Breast epithelium (tissue), 3 donors: ENCODE data around the gene IMMP2L.

Experiments used
- POLR2A ChIP-seq: fragments of 450-650 bp; IDR thresholded peaks from one replicate; pipeline ENCODE4 v1.6.1; 2016; ENCODE audit warnings: antibody characterized with exemption, mild to moderate bottlenecking, moderate library complexity
- POLR2AphosphoS5 ChIP-seq, 3 donors: sonication (generic); formaldehyde crosslinking; IDR thresholded peaks; one replicate each; pipeline ENCODE4 v1.6.1; 2017; ENCODE audit warnings: antibody characterized with exemption in 3 of 3
- TF ChIP-seq, protein P1 (sequence below), 3 donors: fragments of 450-650 bp; IDR thresholded peaks; one replicate each; pipeline ENCODE4 v1.5.1; 2016 to 2017; ENCODE audit warnings: antibody characterized with exemption in 3 of 3, mild to moderate bottlenecking in 3 of 3, moderate library complexity in 3 of 3

DNA sequence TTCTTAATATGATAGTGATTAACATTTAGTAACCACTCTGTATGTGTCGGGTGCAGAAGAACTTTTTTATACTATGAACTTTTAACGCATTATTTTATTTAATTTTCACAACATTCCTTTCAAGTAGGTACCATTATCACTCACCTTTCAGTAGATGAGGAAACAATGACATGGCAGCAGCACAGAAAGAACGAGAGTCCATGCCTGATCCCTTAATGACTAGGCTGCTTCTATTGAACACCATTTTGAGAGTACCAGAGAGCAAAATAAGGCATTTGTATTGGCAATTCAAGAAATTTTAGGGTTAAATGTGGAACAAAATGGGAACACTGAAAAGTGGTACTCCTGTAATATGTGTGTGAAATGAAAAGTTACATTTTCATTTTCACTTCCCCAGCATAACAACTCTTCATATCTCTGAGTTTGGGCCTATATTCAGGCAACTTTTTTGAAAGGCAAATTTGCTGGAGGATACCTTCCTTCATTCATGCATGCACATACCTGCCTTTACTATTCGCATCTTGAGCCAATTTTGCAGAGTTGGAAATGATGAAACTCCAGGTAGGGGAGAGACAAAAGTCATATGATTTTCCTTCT lies 458.5 kb downstream of the IMMP2L start:
- no peak for TF ChIP-seq POLR2A
- no peak for TF ChIP-seq POLR2AphosphoS5 (IDR thresholded peaks at IDR 0.05)
- TF ChIP-seq, protein P1, sequence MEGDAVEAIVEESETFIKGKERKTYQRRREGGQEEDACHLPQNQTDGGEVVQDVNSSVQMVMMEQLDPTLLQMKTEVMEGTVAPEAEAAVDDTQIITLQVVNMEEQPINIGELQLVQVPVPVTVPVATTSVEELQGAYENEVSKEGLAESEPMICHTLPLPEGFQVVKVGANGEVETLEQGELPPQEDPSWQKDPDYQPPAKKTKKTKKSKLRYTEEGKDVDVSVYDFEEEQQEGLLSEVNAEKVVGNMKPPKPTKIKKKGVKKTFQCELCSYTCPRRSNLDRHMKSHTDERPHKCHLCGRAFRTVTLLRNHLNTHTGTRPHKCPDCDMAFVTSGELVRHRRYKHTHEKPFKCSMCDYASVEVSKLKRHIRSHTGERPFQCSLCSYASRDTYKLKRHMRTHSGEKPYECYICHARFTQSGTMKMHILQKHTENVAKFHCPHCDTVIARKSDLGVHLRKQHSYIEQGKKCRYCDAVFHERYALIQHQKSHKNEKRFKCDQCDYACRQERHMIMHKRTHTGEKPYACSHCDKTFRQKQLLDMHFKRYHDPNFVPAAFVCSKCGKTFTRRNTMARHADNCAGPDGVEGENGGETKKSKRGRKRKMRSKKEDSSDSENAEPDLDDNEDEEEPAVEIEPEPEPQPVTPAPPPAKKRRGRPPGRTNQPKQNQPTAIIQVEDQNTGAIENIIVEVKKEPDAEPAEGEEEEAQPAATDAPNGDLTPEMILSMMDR (IDR thresholded peaks at IDR 0.05): no peak
